Astrocyte (in vitro differentiated cells and primary cell): ENCODE results near the gene KLHL33. TPM values are rescaled to one million over a fixed set of nuclear protein-coding genes. Genes with fewer than 3 reads are reported as not detected.

ENCODE experiments used
- DNase-seq: peaks from one replicate; pipeline ENCODE4 v3.0.0-alpha.2; 2010; ENCODE audit warnings: low read depth
- FAIRE-seq: peaks from 2 replicates; lab custom pipeline; 2011; peaks lifted over from hg19 to GRCh38; lab: Jason Lieb, UNC
- H2AFZ ChIP-seq: 2 replicates; pipeline ENCODE4 v1.6.0; 2012; ENCODE audit warnings: low read depth, low read length, inconsistent platforms
- H3K27ac ChIP-seq: 2 replicates; pipeline ENCODE4 v1.5.1; 2011; ENCODE audit warnings: low read depth, low read length, inconsistent platforms
- H3K27me3 ChIP-seq: 2 replicates; pipeline ENCODE4 v1.6.0; 2011; ENCODE audit warnings: low read length, inconsistent platforms; ENCODE audit not compliant: insufficient read depth
- H3K36me3 ChIP-seq: 2 replicates; pipeline ENCODE4 v1.5.1; 2011; ENCODE audit warnings: low read length, inconsistent platforms; ENCODE audit not compliant: insufficient read depth
- H3K4me1 ChIP-seq: 2 replicates; pipeline ENCODE4 v1.5.1; 2011; ENCODE audit warnings: low read length, inconsistent platforms; ENCODE audit not compliant: insufficient read depth
- H3K4me2 ChIP-seq: 2 replicates; pipeline ENCODE4 v1.6.0; 2012; ENCODE audit warnings: low read length, inconsistent platforms
- H3K4me3 ChIP-seq: 2 replicates; pipeline ENCODE4 v1.5.1; 2011; ENCODE audit warnings: low read depth, mild to moderate bottlenecking, low read length, inconsistent platforms; ENCODE audit not compliant: insufficient read depth
- H3K79me2 ChIP-seq: 2 replicates; pipeline ENCODE4 v1.6.0; 2012; ENCODE audit warnings: mild to moderate bottlenecking, low read length, inconsistent platforms; ENCODE audit not compliant: insufficient read depth
- H3K9ac ChIP-seq: 2 replicates; pipeline ENCODE4 v1.6.0; 2012; ENCODE audit warnings: mild to moderate bottlenecking, low read length, inconsistent platforms
- H3K9me3 ChIP-seq: 2 replicates; pipeline ENCODE4 v1.5.1; 2012; ENCODE audit warnings: low read depth, mild to moderate bottlenecking, low read length, inconsistent platforms; ENCODE audit not compliant: insufficient read depth
- H4K20me1 ChIP-seq: 2 replicates; pipeline ENCODE4 v1.6.0; 2012; ENCODE audit warnings: low read length, inconsistent platforms; ENCODE audit not compliant: insufficient read depth
- H3K27ac Mint-ChIP-seq: one replicate; pipeline ENCODE4 v1.8.0; 2021; ENCODE audit warnings: mild to moderate bottlenecking, mixed read lengths; ENCODE audit not compliant: unreplicated experiment
- H3K27me3 Mint-ChIP-seq: one replicate; pipeline ENCODE4 v1.8.0; 2021; ENCODE audit warnings: low read depth, mixed read lengths; ENCODE audit not compliant: unreplicated experiment
- H3K36me3 Mint-ChIP-seq: one replicate; pipeline ENCODE4 v1.8.0; 2021; ENCODE audit warnings: low read depth, mixed read lengths; ENCODE audit not compliant: unreplicated experiment
- H3K4me1 Mint-ChIP-seq: one replicate; pipeline ENCODE4 v1.8.0; 2021; ENCODE audit warnings: low read depth, mixed read lengths; ENCODE audit not compliant: unreplicated experiment
- H3K4me3 Mint-ChIP-seq: one replicate; pipeline ENCODE4 v1.8.0; 2021; ENCODE audit warnings: mild to moderate bottlenecking, moderate library complexity, mixed read lengths; ENCODE audit not compliant: unreplicated experiment
- H3K9me3 Mint-ChIP-seq: one replicate; pipeline ENCODE4 v1.8.0; 2021; ENCODE audit warnings: mild to moderate bottlenecking, mixed read lengths; ENCODE audit not compliant: unreplicated experiment
- EZH2 ChIP-seq: IDR thresholded peaks from 2 replicates; pipeline ENCODE4 v1.6.1; 2012; ENCODE audit warnings: mild to moderate bottlenecking, low read length, inconsistent platforms; ENCODE audit not compliant: insufficient read depth
- total RNA-seq: library from RNA; stranded (reverse); gene quantifications from 2 replicates; pipeline ENCODE4 v1.2.1, GENCODE V29; 2021
- TF ChIP-seq, protein P1 (sequence below): IDR thresholded peaks from 2 replicates; pipeline ENCODE4 v1.5.1; 2011; ENCODE audit warnings: low read depth, mild to moderate bottlenecking, inconsistent platforms, low read length, moderate library complexity; ENCODE audit not compliant: insufficient read depth

The KLHL33 gene
- total RNA-seq, 1 donor from 2014 or later, result 0.07 TPM

DNA sequence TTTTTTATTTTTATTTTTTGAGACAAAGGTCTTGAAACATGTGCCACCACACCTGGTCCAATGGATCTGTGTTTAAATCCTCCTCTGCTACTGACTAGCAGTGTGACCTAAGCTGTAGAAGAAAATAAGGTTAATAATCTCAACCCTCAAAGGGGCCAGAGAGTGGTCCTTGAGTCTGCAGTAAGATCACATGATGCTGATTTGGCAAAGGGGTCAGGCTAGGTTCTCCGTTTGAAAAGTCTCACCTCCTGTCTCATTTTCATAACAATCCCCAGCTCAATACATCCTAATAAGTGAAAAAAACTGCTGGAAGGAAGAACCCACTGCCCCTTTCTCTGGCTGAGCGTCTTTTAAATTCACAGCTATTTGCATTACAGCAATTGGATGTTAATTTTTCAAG is 14.7 kb downstream of the KLHL33 start:
- no peak overlapping the region for H3K27ac Mint-ChIP-seq
- H3K4me2 ChIP-seq, result no peak overlapping the region

DNA sequence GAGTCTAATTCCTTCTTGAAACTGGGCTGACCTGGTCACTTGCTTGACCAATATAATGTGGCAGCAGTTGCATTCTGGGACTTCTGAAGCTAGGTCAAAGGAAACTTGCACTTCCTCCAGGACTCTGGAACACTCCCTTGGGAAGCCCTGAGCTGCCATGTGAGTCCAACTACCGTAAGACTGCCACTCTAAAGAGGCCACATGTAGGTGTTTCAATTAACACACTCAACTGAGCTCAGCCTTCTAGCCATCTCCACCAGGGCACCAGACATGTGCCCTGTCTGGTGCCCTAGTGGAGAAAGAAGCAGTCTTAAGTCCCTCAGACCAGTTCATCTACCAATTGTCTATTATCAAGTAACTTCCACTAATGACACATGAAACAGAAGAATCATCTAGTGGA is 16.5 kb downstream of the KLHL33 start:
- Mint-ChIP-seq H3K27ac (no peak overlapping the region), H3K4me3 (no peak overlapping the region), H3K36me3 (no peaks in the 10 kb centered on the region), H3K9me3 (no peaks in the 10 kb centered on the region), H3K4me1 (no peaks in the 10 kb centered on the region), H3K27me3 (peaks cover 5% of the 10 kb centered on the region)
- no peaks in the 10 kb centered on the region for H3K36me3 ChIP-seq
- H3K27ac ChIP-seq, result no peak overlapping the region
- no peak overlapping the region for H3K4me3 ChIP-seq
- H3K79me2 ChIP-seq, result no peaks in the 10 kb centered on the region
- no peak overlapping the region for H2AFZ ChIP-seq
- no peak for FAIRE-seq
- no peak for DNase-seq
- no peaks in the 10 kb centered on the region for H4K20me1 ChIP-seq
- H3K9me3 ChIP-seq, result no peaks in the 10 kb centered on the region
- TF ChIP-seq EZH2, result no peak
- TF ChIP-seq, protein P1, sequence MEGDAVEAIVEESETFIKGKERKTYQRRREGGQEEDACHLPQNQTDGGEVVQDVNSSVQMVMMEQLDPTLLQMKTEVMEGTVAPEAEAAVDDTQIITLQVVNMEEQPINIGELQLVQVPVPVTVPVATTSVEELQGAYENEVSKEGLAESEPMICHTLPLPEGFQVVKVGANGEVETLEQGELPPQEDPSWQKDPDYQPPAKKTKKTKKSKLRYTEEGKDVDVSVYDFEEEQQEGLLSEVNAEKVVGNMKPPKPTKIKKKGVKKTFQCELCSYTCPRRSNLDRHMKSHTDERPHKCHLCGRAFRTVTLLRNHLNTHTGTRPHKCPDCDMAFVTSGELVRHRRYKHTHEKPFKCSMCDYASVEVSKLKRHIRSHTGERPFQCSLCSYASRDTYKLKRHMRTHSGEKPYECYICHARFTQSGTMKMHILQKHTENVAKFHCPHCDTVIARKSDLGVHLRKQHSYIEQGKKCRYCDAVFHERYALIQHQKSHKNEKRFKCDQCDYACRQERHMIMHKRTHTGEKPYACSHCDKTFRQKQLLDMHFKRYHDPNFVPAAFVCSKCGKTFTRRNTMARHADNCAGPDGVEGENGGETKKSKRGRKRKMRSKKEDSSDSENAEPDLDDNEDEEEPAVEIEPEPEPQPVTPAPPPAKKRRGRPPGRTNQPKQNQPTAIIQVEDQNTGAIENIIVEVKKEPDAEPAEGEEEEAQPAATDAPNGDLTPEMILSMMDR, result no peak
- no peaks in the 10 kb centered on the region for H3K4me1 ChIP-seq
- H3K4me2 ChIP-seq, result no peak overlapping the region
- H3K9ac ChIP-seq, result no peak overlapping the region
- H3K27me3 ChIP-seq, result no peaks in the 10 kb centered on the region

More for the DNA sequence above, 14.7 kb downstream of the KLHL33 start:
- Histone ChIP-seq H3K9me3 (no peaks in the 10 kb centered on the region), H3K9ac (no peak overlapping the region), H3K4me1 (no peaks in the 10 kb centered on the region), H3K27ac (no peak overlapping the region), H4K20me1 (no peaks in the 10 kb centered on the region), H3K79me2 (no peaks in the 10 kb centered on the region), H3K36me3 (no peaks in the 10 kb centered on the region), H2AFZ (no peak overlapping the region), H3K27me3 (no peaks in the 10 kb centered on the region), H3K4me3 (no peak overlapping the region)
- TF ChIP-seq, protein P1, result no peak
- TF ChIP-seq EZH2, result no peak
- no peaks in the 10 kb centered on the region for H3K36me3 Mint-ChIP-seq
- FAIRE-seq (no peak), DNase-seq (no peak)
- no peaks in the 10 kb centered on the region for H3K9me3 Mint-ChIP-seq
- no peak overlapping the region for H3K4me3 Mint-ChIP-seq
- no peaks in the 10 kb centered on the region for H3K4me1 Mint-ChIP-seq
- peaks cover 5% of the 10 kb centered on the region for H3K27me3 Mint-ChIP-seq

DNA sequence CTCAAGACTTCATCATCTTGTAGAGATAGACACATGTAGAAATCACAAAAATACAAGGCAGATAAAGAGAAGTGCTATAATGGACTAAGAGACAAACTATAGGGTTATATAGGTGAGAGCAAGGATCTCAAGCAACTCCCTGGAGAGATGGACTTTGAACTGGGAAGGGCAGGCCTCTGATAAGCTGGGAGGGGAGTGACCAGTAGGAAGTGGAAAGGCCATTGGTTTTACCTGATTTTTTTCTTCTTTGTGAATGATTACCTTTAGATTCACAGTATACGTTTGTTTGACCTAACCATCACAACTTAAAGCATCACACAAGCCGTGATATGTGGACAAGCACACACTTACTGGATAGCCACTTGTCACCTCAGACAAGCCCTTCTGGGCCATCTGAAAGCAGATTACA is 17.5 kb downstream of the KLHL33 start:
- Histone ChIP-seq H3K27ac (no peak overlapping the region), H3K4me1 (peaks cover 4% of the 10 kb centered on the region), H3K9ac (no peak overlapping the region), H2AFZ (no peak overlapping the region), H3K27me3 (no peaks in the 10 kb centered on the region), H3K4me3 (no peak overlapping the region), H4K20me1 (no peaks in the 10 kb centered on the region), H3K4me2 (no peak overlapping the region), H3K9me3 (no peaks in the 10 kb centered on the region), H3K36me3 (no peaks in the 10 kb centered on the region), H3K79me2 (no peaks in the 10 kb centered on the region)
- Mint-ChIP-seq H3K9me3 (no peaks in the 10 kb centered on the region), H3K27me3 (peaks cover 5% of the 10 kb centered on the region), H3K36me3 (no peaks in the 10 kb centered on the region), H3K4me3 (no peak overlapping the region), H3K27ac (no peak overlapping the region), H3K4me1 (no peaks in the 10 kb centered on the region)
- DNase-seq (no peak), FAIRE-seq (no peak)
- TF ChIP-seq, protein P1, result no peak
- no peak for TF ChIP-seq EZH2
